ENCODE measurements around the gene EIF2B1. TPM values are rescaled to one million over a fixed set of nuclear protein-coding genes. Genes with fewer than 3 reads are reported as not detected.

Gene EIF2B1
- total RNA-seq (48.0 TPM), polyA plus RNA-seq (ENCODE audit: insufficient read depth, low read depth, low replicate concordance) (25.0 TPM)
- long read RNA-seq, donor 1, transcript EIF2B1-204 (5 exons, 1,768 nt): minor isoform, 6 of 25 reads
- long read RNA-seq, donor 1, transcript EIF2B1-201 (9 exons, 2,477 nt): major isoform, 17 of 25 reads
- long read RNA-seq, donor 1, partial matches to known transcripts: 0 of 25 reads
- long read RNA-seq, donor 1, other reads (novel, unspliced or antisense): 0 of 25 reads
- long read RNA-seq, donor 2, transcript EIF2B1-201 (9 exons, 2,477 nt): major isoform, 10 of 21 reads
- long read RNA-seq, donor 2, partial matches to known transcripts: 9 of 21 reads
- long read RNA-seq, donor 2, other reads (novel, unspliced or antisense): 0 of 21 reads
- long read RNA-seq, donor 3, transcript EIF2B1-201 (9 exons, 2,477 nt): minor isoform, 7 of 26 reads
- long read RNA-seq, donor 3, transcript EIF2B1-204 (5 exons, 1,768 nt): major isoform, 9 of 26 reads
- long read RNA-seq, donor 3, partial matches to known transcripts: 8 of 26 reads
- long read RNA-seq, donor 3, other reads (novel, unspliced or antisense): 0 of 26 reads
- long read RNA-seq, donor 4, transcript EIF2B1-201 (9 exons, 2,477 nt): major isoform, 14 of 19 reads
- long read RNA-seq, donor 4, partial matches to known transcripts: 0 of 19 reads
- long read RNA-seq, donor 4, other reads (novel, unspliced or antisense): 0 of 19 reads
- long read RNA-seq, donor 5, partial matches to known transcripts: 0 of 1 reads
- long read RNA-seq, donor 5, other reads (novel, unspliced or antisense): 0 of 1 reads
- long read RNA-seq, donor 6, transcript EIF2B1-201 (9 exons, 2,477 nt): major isoform, 9 of 19 reads
- long read RNA-seq, donor 6, partial matches to known transcripts: 8 of 19 reads
- long read RNA-seq, donor 6, other reads (novel, unspliced or antisense): 0 of 19 reads
- long read RNA-seq, donor 7, transcript EIF2B1-201 (9 exons, 2,477 nt): major isoform, 54 of 77 reads
- long read RNA-seq, donor 7, transcript EIF2B1-204 (5 exons, 1,768 nt): minor isoform, 6 of 77 reads
- long read RNA-seq, donor 7, partial matches to known transcripts: 6 of 77 reads
- long read RNA-seq, donor 7, other reads (novel, unspliced or antisense): 11 of 77 reads
- long read RNA-seq, donor 8, transcript EIF2B1-201 (9 exons, 2,477 nt): major isoform, 10 of 38 reads
- long read RNA-seq, donor 8, partial matches to known transcripts: 25 of 38 reads
- long read RNA-seq, donor 8, other reads (novel, unspliced or antisense): 0 of 38 reads
- long read RNA-seq, donor 9, transcript EIF2B1-201 (9 exons, 2,477 nt): major isoform, 6 of 7 reads
- long read RNA-seq, donor 9, partial matches to known transcripts: 0 of 7 reads
- long read RNA-seq, donor 9, other reads (novel, unspliced or antisense): 0 of 7 reads
- long read RNA-seq, donor 10, transcript EIF2B1-201 (9 exons, 2,477 nt): major isoform, 14 of 44 reads
- long read RNA-seq, donor 10, partial matches to known transcripts: 25 of 44 reads
- long read RNA-seq, donor 10, other reads (novel, unspliced or antisense): 0 of 44 reads

GRCh38 chr12:123633379-123634141 is at the start of gene EIF2B1, which contains the start of gene GTF2H3:
TSS of gene EIF2B1 (minus strand) at chr12:123633686. CDS start at chr12:123633557, 129 bp downstream.
TSS of gene GTF2H3 (plus strand) at chr12:123633829. CDS start at chr12:123633860, 31 bp downstream.
- DNase-seq (peak; percentile 98 to 99 (median 98)), FAIRE-seq (no peak)
- H3K27me3 ChIP-seq (ENCODE audit: control insufficient read depth, insufficient read depth, low read length): no peaks in the 10 kb centered on the region
- peaks cover 9 to 19% (median 17%) of the 10 kb centered on the region in 3 donors for H3K36me3 ChIP-seq (ENCODE audit: control insufficient read depth in 2 of 3, insufficient read depth in 3 of 3, low read length in 3 of 3)
- intact Hi-C loops (cut with DNase I): no loop called here
- no peak for TF ChIP-seq CTCF (IDR thresholded peaks at IDR 0.05; ENCODE audit: borderline replicate concordance, extremely low read depth, insufficient read depth)
- peak within 1 kb of the TSS; percentile 97 to 100 (median 98) for H3K4me3 ChIP-seq (ENCODE audit: low read length in 3 of 3)
- H3K4me1 ChIP-seq (ENCODE audit: control insufficient read depth in 2 of 3, insufficient read depth in 2 of 3, low read depth in 1 of 3, low read length in 3 of 3): peaks cover 3 to 11% (median 6%) of the 10 kb centered on the region in 3 donors
- peak within 1 kb of the TSS; percentile 51 to 78 for H3K27ac ChIP-seq (ENCODE audit: low read depth in 2 of 2, low read length in 2 of 2)
- peak within 1 kb of the TSS; percentile 89 to 99 (median 93) for H3K9ac ChIP-seq (ENCODE audit: low read length in 3 of 3)
- no peaks in the 10 kb centered on the region for H3K9me3 ChIP-seq (ENCODE audit: control insufficient read depth in 2 of 3, insufficient read depth in 1 of 3, low read length in 3 of 3)

GRCh38 chr12:123681605-123682004 is 48.1 kb upstream of the EIF2B1 start:
- no peaks in the 10 kb centered on the region for H3K4me1 ChIP-seq (ENCODE audit: control insufficient read depth in 2 of 3, insufficient read depth in 2 of 3, low read depth in 1 of 3, low read length in 3 of 3)
- H3K27ac ChIP-seq (ENCODE audit: low read depth in 2 of 2, low read length in 2 of 2): no peak overlapping the region
- intact Hi-C loops (cut with DNase I): no loop called here
- no peaks in the 10 kb centered on the region for H3K9me3 ChIP-seq (ENCODE audit: control insufficient read depth in 2 of 3, insufficient read depth in 1 of 3, low read length in 3 of 3)
- no peak overlapping the region for H3K4me3 ChIP-seq (ENCODE audit: low read length in 3 of 3)
- H3K9ac ChIP-seq (ENCODE audit: low read length in 3 of 3): no peak overlapping the region
- no peaks in the 10 kb centered on the region for H3K27me3 ChIP-seq (ENCODE audit: control insufficient read depth, insufficient read depth, low read length)
- TF ChIP-seq CTCF (IDR thresholded peaks at IDR 0.05; ENCODE audit: borderline replicate concordance, extremely low read depth, insufficient read depth): no peak
- DNase-seq: no peak
- H3K36me3 ChIP-seq (ENCODE audit: control insufficient read depth in 2 of 3, insufficient read depth in 3 of 3, low read length in 3 of 3): peaks cover 0 to 15% (median 9%) of the 10 kb centered on the region in 3 donors
- no peak for FAIRE-seq

GRCh38 chr12:123678981-123679380 is 45.5 kb upstream of the EIF2B1 start:
- Histone ChIP-seq H3K27ac (ENCODE audit: low read depth in 2 of 2, low read length in 2 of 2) (no peak overlapping the region), H3K27me3 (ENCODE audit: control insufficient read depth, insufficient read depth, low read length) (no peaks in the 10 kb centered on the region)
- DNase-seq: no peak

More at GRCh38 chr12:123678981-123679380, 45.5 kb upstream of the EIF2B1 start:
- FAIRE-seq: no peak
- TF ChIP-seq CTCF (IDR thresholded peaks at IDR 0.05; ENCODE audit: borderline replicate concordance, extremely low read depth, insufficient read depth): no peak
- intact Hi-C loops (cut with DNase I): no loop called here
- Histone ChIP-seq H3K36me3 (ENCODE audit: control insufficient read depth in 2 of 3, insufficient read depth in 3 of 3, low read length in 3 of 3) (peaks cover 7 to 17% (median 9%) of the 10 kb centered on the region in 3 donors), H3K9ac (ENCODE audit: low read length in 3 of 3) (no peak overlapping the region), H3K4me1 (ENCODE audit: control insufficient read depth in 2 of 3, insufficient read depth in 2 of 3, low read depth in 1 of 3, low read length in 3 of 3) (no peaks in the 10 kb centered on the region), H3K4me3 (ENCODE audit: low read length in 3 of 3) (no peak overlapping the region), H3K9me3 (ENCODE audit: control insufficient read depth in 2 of 3, insufficient read depth in 1 of 3, low read length in 3 of 3) (no peaks in the 10 kb centered on the region)

Data from kidney (tissue), 22 donors.